Activated naive CD4-positive, alpha-beta T cell treated with anti-CD3 and anti-CD28 coated beads, Interleukin-2, amount 50 U/mL, for 16 hours (primary cell): ENCODE data around the gene SERGEF.
"Not testable (repeated sequence)": the region's sequence is repeated elsewhere in the genome, so short reads cannot be mapped to it uniquely, and the experiment has no call there.

Source experiments
- DNase-seq: peaks from one replicate; pipeline ENCODE4 v3.0.0-alpha.2; 2020

The SERGEF gene

GRCh38 chr11:18000128-18000527 is 12.7 kb downstream of the SERGEF start:
- DNase-seq, result not testable (repeated sequence)

- DNase-seq, result no peak
These were observed 19.9 kb downstream of the SERGEF start for GRCh38 chr11:17992916-17993315.

GRCh38 chr11:17991783-17992433 is 20.9 kb downstream of the SERGEF start:
- peak; percentile 44 for DNase-seq

GRCh38 chr11:17989306-17989705 is 23.5 kb downstream of the SERGEF start:
- DNase-seq, result no peak

GRCh38 chr11:17988465-17988864 is 24.4 kb downstream of the SERGEF start:
- DNase-seq, result no peak

- DNase-seq, result no peak
These were observed 25.0 kb downstream of the SERGEF start for GRCh38 chr11:17987826-17988225.

- no peak for DNase-seq
These were observed 26.1 kb downstream of the SERGEF start for GRCh38 chr11:17986711-17987220.

GRCh38 chr11:17986007-17986710 is 26.7 kb downstream of the SERGEF start:
- DNase-seq, result no peak

- no peak for DNase-seq
These were observed 27.3 kb downstream of the SERGEF start for GRCh38 chr11:17985517-17985916.

- no peak for DNase-seq
These were observed 29.3 kb downstream of the SERGEF start for GRCh38 chr11:17983569-17983968.

GRCh38 chr11:17979770-17980371 is 33.0 kb downstream of the SERGEF start:
- peak; percentile 13 for DNase-seq

GRCh38 chr11:17978553-17979287 is 34.1 kb downstream of the SERGEF start:
- peak; percentile 16 for DNase-seq

GRCh38 chr11:17976651-17977050 is 36.2 kb downstream of the SERGEF start:
- no peak for DNase-seq

GRCh38 chr11:17974246-17974645 is 38.6 kb downstream of the SERGEF start:
- no peak for DNase-seq

- no peak for DNase-seq
These were observed 39.9 kb downstream of the SERGEF start for GRCh38 chr11:17972987-17973386.

- no peak for DNase-seq
These were observed 44.6 kb downstream of the SERGEF start for GRCh38 chr11:17968206-17968605.

GRCh38 chr11:17967661-17968060 is 45.2 kb downstream of the SERGEF start:
- DNase-seq, result no peak

GRCh38 chr11:17960091-17960490 is 52.8 kb downstream of the SERGEF start:
- DNase-seq, result no peak

- no peak for DNase-seq
These were observed 54.4 kb downstream of the SERGEF start for GRCh38 chr11:17958446-17958845.

- no peak for DNase-seq
These were observed 58.2 kb downstream of the SERGEF start for GRCh38 chr11:17954395-17955252.

- no peak for DNase-seq
These were observed 60.4 kb downstream of the SERGEF start for GRCh38 chr11:17952487-17952886.

GRCh38 chr11:17951685-17952388 is 61.0 kb downstream of the SERGEF start:
- DNase-seq, result no peak
